ENCODE results near the gene CDH4. TPM values are rescaled to one million over a fixed set of nuclear protein-coding genes. Genes with fewer than 3 reads are reported as not detected.
A peak's percentile ranks its signal among the peaks of the same experiment; 100 is the strongest.

Gene CDH4
- polyA plus RNA-seq, 4 donors: 5.6 to 8.8 (median 7.0) TPM

- DNase-seq (ENCODE audit: low read depth in 4 of 4, low spot score in 2 of 4): no peak
Measured at GRCh38 chr20:61299104-61299503, 47.0 kb downstream of the CDH4 start.

GRCh38 chr20:61299618-61300017 is 47.6 kb downstream of the CDH4 start:
- peak in 2 of 4 donors; percentile 26 to 48 for DNase-seq (ENCODE audit: low read depth in 4 of 4, low spot score in 2 of 4)

GRCh38 chr20:61300293-61300692 is 48.2 kb downstream of the CDH4 start:
- DNase-seq (ENCODE audit: low read depth in 4 of 4, low spot score in 2 of 4): no peak

- no peak for DNase-seq (ENCODE audit: low read depth in 4 of 4, low spot score in 2 of 4)
Measured at GRCh38 chr20:61300709-61301108, 48.6 kb downstream of the CDH4 start.

- no peak for DNase-seq (ENCODE audit: low read depth in 4 of 4, low spot score in 2 of 4)
Measured at GRCh38 chr20:61301711-61302525, 49.9 kb downstream of the CDH4 start.

GRCh38 chr20:61303217-61303616 is 51.2 kb downstream of the CDH4 start:
- DNase-seq (ENCODE audit: low read depth in 4 of 4, low spot score in 2 of 4): no peak

- no peak for DNase-seq (ENCODE audit: low read depth in 4 of 4, low spot score in 2 of 4)
Measured at GRCh38 chr20:61303675-61304074, 51.6 kb downstream of the CDH4 start.

- no peak for DNase-seq (ENCODE audit: low read depth in 4 of 4, low spot score in 2 of 4)
Measured at GRCh38 chr20:61304750-61305149, 52.7 kb downstream of the CDH4 start.

GRCh38 chr20:61306937-61307475 is 54.9 kb downstream of the CDH4 start:
- DNase-seq (ENCODE audit: low read depth in 4 of 4, low spot score in 2 of 4): no peak

GRCh38 chr20:61307686-61308476 is 55.8 kb downstream of the CDH4 start:
- DNase-seq (ENCODE audit: low read depth in 4 of 4, low spot score in 2 of 4): no peak

GRCh38 chr20:61308477-61308774 is 56.4 kb downstream of the CDH4 start:
- no peak for DNase-seq (ENCODE audit: low read depth in 4 of 4, low spot score in 2 of 4)

- DNase-seq (ENCODE audit: low read depth in 4 of 4, low spot score in 2 of 4): no peak
Measured at GRCh38 chr20:61310954-61311353, 58.9 kb downstream of the CDH4 start.

- DNase-seq (ENCODE audit: low read depth in 4 of 4, low spot score in 2 of 4): no peak
Measured at GRCh38 chr20:61311656-61312387, 59.8 kb downstream of the CDH4 start.

GRCh38 chr20:61312925-61313324 is 60.9 kb downstream of the CDH4 start:
- DNase-seq (ENCODE audit: low read depth in 4 of 4, low spot score in 2 of 4): no peak

GRCh38 chr20:61313396-61313795 is 61.3 kb downstream of the CDH4 start:
- no peak for DNase-seq (ENCODE audit: low read depth in 4 of 4, low spot score in 2 of 4)

GRCh38 chr20:61314326-61315010 is 62.4 kb downstream of the CDH4 start:
- no peak for DNase-seq (ENCODE audit: low read depth in 4 of 4, low spot score in 2 of 4)

- DNase-seq (ENCODE audit: low read depth in 4 of 4, low spot score in 2 of 4): no peak
Measured at GRCh38 chr20:61315319-61315718, 63.3 kb downstream of the CDH4 start.

GRCh38 chr20:61316346-61316745 is 64.3 kb downstream of the CDH4 start:
- DNase-seq (ENCODE audit: low read depth in 4 of 4, low spot score in 2 of 4): no peak

GRCh38 chr20:61317966-61318530 is 66.0 kb downstream of the CDH4 start:
- DNase-seq (ENCODE audit: low read depth in 4 of 4, low spot score in 2 of 4): no peak

All from left renal cortex interstitium (tissue), 4 donors.